ENCODE results near the gene NRG4.
"Not testable (repeated sequence)": the region's sequence is repeated elsewhere in the genome, so short reads cannot be mapped to it uniquely, and the experiment has no call there.

The NRG4 gene

DNA sequence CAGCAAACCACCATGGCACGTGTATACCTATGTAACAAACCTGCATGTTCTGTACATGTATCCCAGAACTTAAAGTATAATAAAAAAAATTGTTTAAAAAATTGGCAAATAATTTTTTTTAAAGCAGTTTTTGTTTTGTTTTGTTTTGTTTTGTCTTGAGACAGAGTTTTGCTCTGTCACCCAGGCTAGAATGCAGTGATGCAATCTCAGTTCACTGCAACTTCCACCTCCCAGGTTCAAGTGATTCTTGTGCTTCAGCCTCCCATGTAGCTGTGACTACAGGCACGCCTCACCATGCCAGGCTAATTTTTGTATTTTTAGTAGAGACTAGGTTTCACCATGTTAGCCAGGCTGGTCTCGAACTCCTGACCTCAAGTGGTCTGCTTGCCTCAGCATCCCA lies 27.5 kb downstream of the NRG4 start:
- not testable (repeated sequence) for H3K9me3 ChIP-seq (ENCODE audit: insufficient read depth, low read depth, low read length); H3K14ac ChIP-seq (ENCODE audit: low read length); H3K36me3 ChIP-seq (ENCODE audit: control insufficient read depth in 1 of 2, insufficient read depth in 2 of 2, low read length in 2 of 2); H3K27ac ChIP-seq (ENCODE audit: low read depth, low read length); H4K12ac ChIP-seq (ENCODE audit: low read depth, low read length); H2AK5ac ChIP-seq (ENCODE audit: low read length); H4K91ac ChIP-seq (ENCODE audit: low read depth, low read length); H3K79me1 ChIP-seq (ENCODE audit: low read length); H3K18ac ChIP-seq (ENCODE audit: low read length); H3K4me2 ChIP-seq (ENCODE audit: low read length); H2BK5ac ChIP-seq (ENCODE audit: low read depth, low read length, poor library complexity); H3K9ac ChIP-seq (ENCODE audit: low read length); H3K4me1 ChIP-seq (ENCODE audit: control insufficient read depth in 1 of 2, insufficient read depth in 2 of 2, low read length in 2 of 2); H3K4me3 ChIP-seq (ENCODE audit: low read depth, low read length); H3K4ac ChIP-seq (ENCODE audit: low read depth, low read length); H3K23ac ChIP-seq (ENCODE audit: low read length); H2BK12ac ChIP-seq (ENCODE audit: low read length); H2BK120ac ChIP-seq (ENCODE audit: insufficient read depth, low read length, poor library complexity); H3K27me3 ChIP-seq (ENCODE audit: insufficient read depth, low read length); H3K79me2 ChIP-seq (ENCODE audit: control insufficient read depth, insufficient read depth, low read length, poor library complexity); H4K8ac ChIP-seq (ENCODE audit: low read depth, low read length); H2AFZ ChIP-seq (ENCODE audit: insufficient read depth, low read length, poor library complexity)
- DNase-seq, result peak; percentile 24 to 52
- WGBS (ENCODE audit: extremely low coverage, insufficient coverage, insufficient read length), result no CpG with 5 or more reads among the region's 3 CpGs

DNA sequence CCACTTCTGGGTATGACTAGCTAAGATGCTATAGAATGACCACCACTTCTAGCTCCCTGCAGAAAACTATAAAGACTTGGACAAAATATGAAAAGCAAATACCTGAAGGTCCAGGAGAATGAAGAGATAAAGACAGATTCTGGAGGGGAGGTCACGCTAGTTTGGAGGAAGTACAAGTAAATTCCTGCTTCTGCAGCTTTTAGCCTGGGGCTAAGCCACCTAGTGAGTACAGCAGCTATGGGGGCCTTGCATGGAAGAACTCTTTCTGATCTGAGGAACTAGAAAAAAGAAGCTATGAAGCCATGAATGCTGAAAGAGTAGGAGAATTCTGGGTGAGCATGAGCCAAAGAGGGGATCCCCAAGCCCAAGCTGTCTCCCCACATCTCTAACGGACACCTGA lies 29.8 kb downstream of the NRG4 start:
- Histone ChIP-seq H3K18ac (ENCODE audit: low read length) (no peak overlapping the region), H4K8ac (ENCODE audit: low read depth, low read length) (peak overlapping the region; percentile 60), H3K14ac (ENCODE audit: low read length) (no peak overlapping the region), H3K27ac (ENCODE audit: low read depth, low read length) (no peak overlapping the region), H3K9me3 (ENCODE audit: insufficient read depth, low read depth, low read length) (no peaks in the 10 kb centered on the region), H3K4me1 (ENCODE audit: control insufficient read depth in 1 of 2, insufficient read depth in 2 of 2, low read length in 2 of 2) (peaks cover 2 to 4% of the 10 kb centered on the region in 2 experiments), H3K4ac (ENCODE audit: low read depth, low read length) (no peak overlapping the region), H3K4me2 (ENCODE audit: low read length) (peak overlapping the region; percentile 46), H2AK5ac (ENCODE audit: low read length) (no peak overlapping the region), H3K27me3 (ENCODE audit: insufficient read depth, low read length) (no peaks in the 10 kb centered on the region), H3K23ac (ENCODE audit: low read length) (no peak overlapping the region), H3K79me1 (ENCODE audit: low read length) (no peaks in the 10 kb centered on the region), H2BK120ac (ENCODE audit: insufficient read depth, low read length, poor library complexity) (no peak overlapping the region), H3K9ac (ENCODE audit: low read length) (no peak overlapping the region), H3K36me3 (ENCODE audit: control insufficient read depth in 1 of 2, insufficient read depth in 2 of 2, low read length in 2 of 2) (no peaks in the 10 kb centered on the region), H2AFZ (ENCODE audit: insufficient read depth, low read length, poor library complexity) (no peak overlapping the region), H3K79me2 (ENCODE audit: control insufficient read depth, insufficient read depth, low read length, poor library complexity) (no peaks in the 10 kb centered on the region), H3K4me3 (ENCODE audit: low read depth, low read length) (no peak overlapping the region), H2BK12ac (ENCODE audit: low read length) (peak overlapping the region; percentile 92), H4K12ac (ENCODE audit: low read depth, low read length) (no peak overlapping the region), H2BK5ac (ENCODE audit: low read depth, low read length, poor library complexity) (peak overlapping the region; percentile 13), H4K91ac (ENCODE audit: low read depth, low read length) (peak overlapping the region; percentile 55)
- WGBS (ENCODE audit: extremely low coverage, insufficient coverage, insufficient read length), result no CpG with 5 or more reads among the region's 2 CpGs
- DNase-seq, result peak; percentile 88 to 98

DNA sequence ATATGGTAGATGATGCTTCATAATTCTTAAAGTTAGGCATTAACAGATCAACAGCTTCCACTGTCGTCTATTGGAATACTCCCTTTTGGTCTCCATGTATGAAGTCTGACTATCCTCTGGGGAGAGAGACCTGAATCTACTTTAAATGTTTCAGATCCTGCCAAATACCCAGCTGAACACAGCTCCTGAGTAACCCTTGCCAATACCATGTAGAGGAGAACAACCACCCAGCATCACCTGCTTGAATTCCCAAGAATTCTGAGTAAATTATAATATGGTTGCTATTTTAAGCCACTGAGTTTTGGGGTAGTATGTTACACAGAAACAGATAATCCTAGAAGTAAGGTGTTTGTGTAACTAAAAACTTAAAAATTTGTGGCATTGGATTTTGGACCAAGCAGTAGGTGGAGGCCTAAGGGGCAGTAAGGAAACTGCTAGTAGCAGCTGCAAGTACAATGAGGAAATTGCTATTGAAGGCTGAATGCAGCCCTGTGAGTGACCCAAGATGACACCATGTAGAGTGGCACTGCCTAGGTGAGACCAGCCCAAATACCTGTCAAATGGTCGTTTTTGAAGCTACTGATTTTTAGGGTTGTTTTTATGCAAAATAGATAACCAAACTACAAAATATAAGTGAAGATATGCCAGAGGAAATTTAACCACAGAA lies 30.9 kb downstream of the NRG4 start:
- Histone ChIP-seq H4K12ac (ENCODE audit: low read depth, low read length) (no peak overlapping the region), H2BK120ac (ENCODE audit: insufficient read depth, low read length, poor library complexity) (no peak overlapping the region), H3K4me3 (ENCODE audit: low read depth, low read length) (no peak overlapping the region), H2AFZ (ENCODE audit: insufficient read depth, low read length, poor library complexity) (no peak overlapping the region), H4K8ac (ENCODE audit: low read depth, low read length) (no peak overlapping the region), H3K27me3 (ENCODE audit: insufficient read depth, low read length) (no peaks in the 10 kb centered on the region), H3K4ac (ENCODE audit: low read depth, low read length) (no peak overlapping the region), H3K18ac (ENCODE audit: low read length) (no peak overlapping the region), H3K4me2 (ENCODE audit: low read length) (no peak overlapping the region), H3K23ac (ENCODE audit: low read length) (no peak overlapping the region), H3K9me3 (ENCODE audit: insufficient read depth, low read depth, low read length) (no peaks in the 10 kb centered on the region), H2AK5ac (ENCODE audit: low read length) (no peak overlapping the region), H3K9ac (ENCODE audit: low read length) (no peak overlapping the region), H3K27ac (ENCODE audit: low read depth, low read length) (no peak overlapping the region), H3K14ac (ENCODE audit: low read length) (no peak overlapping the region), H3K4me1 (ENCODE audit: control insufficient read depth in 1 of 2, insufficient read depth in 2 of 2, low read length in 2 of 2) (peaks cover 2 to 4% of the 10 kb centered on the region in 2 experiments), H2BK12ac (ENCODE audit: low read length) (no peak overlapping the region), H3K79me1 (ENCODE audit: low read length) (no peaks in the 10 kb centered on the region), H4K91ac (ENCODE audit: low read depth, low read length) (no peak overlapping the region), H3K36me3 (ENCODE audit: control insufficient read depth in 1 of 2, insufficient read depth in 2 of 2, low read length in 2 of 2) (no peaks in the 10 kb centered on the region), H2BK5ac (ENCODE audit: low read depth, low read length, poor library complexity) (no peak overlapping the region), H3K79me2 (ENCODE audit: control insufficient read depth, insufficient read depth, low read length, poor library complexity) (no peaks in the 10 kb centered on the region)
- WGBS (ENCODE audit: extremely low coverage, insufficient coverage, insufficient read length), result no CpG with 5 or more reads among the region's 2 CpGs
- no peak for DNase-seq

DNA sequence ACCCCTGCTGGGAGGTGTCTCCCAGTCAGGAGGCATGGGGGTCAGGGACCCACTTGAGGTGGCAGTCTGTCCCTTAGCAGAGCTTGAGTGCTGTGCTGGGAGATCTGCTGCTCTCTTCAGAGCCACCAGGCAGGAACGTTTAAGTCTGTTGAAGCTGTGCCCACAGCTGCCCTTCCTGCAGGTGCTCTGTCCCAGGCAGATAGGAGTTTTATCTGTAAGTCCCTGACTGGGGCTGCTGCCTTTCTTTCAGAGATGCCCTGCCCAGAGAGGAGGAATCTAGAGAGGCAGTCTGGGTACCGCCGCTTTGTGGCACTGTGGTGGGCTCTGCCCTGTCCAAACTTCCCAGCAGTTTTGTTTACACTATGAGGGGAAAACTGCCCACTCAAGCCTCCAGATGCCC lies 35.5 kb downstream of the NRG4 start:
- not testable (repeated sequence) for H2AK5ac ChIP-seq (ENCODE audit: low read length); H2BK5ac ChIP-seq (ENCODE audit: low read depth, low read length, poor library complexity); H3K4ac ChIP-seq (ENCODE audit: low read depth, low read length); H4K91ac ChIP-seq (ENCODE audit: low read depth, low read length); H3K27ac ChIP-seq (ENCODE audit: low read depth, low read length); H2BK120ac ChIP-seq (ENCODE audit: insufficient read depth, low read length, poor library complexity); H4K8ac ChIP-seq (ENCODE audit: low read depth, low read length); H3K4me3 ChIP-seq (ENCODE audit: low read depth, low read length); H3K36me3 ChIP-seq (ENCODE audit: control insufficient read depth in 1 of 2, insufficient read depth in 2 of 2, low read length in 2 of 2); H3K14ac ChIP-seq (ENCODE audit: low read length); H2AFZ ChIP-seq (ENCODE audit: insufficient read depth, low read length, poor library complexity); H3K9me3 ChIP-seq (ENCODE audit: insufficient read depth, low read depth, low read length); H3K79me1 ChIP-seq (ENCODE audit: low read length); H3K79me2 ChIP-seq (ENCODE audit: control insufficient read depth, insufficient read depth, low read length, poor library complexity); H3K4me1 ChIP-seq (ENCODE audit: control insufficient read depth in 1 of 2, insufficient read depth in 2 of 2, low read length in 2 of 2); H4K12ac ChIP-seq (ENCODE audit: low read depth, low read length); H3K23ac ChIP-seq (ENCODE audit: low read length); DNase-seq; H3K9ac ChIP-seq (ENCODE audit: low read length); H3K4me2 ChIP-seq (ENCODE audit: low read length); H3K18ac ChIP-seq (ENCODE audit: low read length); H2BK12ac ChIP-seq (ENCODE audit: low read length); H3K27me3 ChIP-seq (ENCODE audit: insufficient read depth, low read length)
- no CpG with 5 or more reads among the region's 3 CpGs for WGBS (ENCODE audit: extremely low coverage, insufficient coverage, insufficient read length)

Measured in trophoblast cell (in vitro differentiated cells and primary cell).